AML-193 (cell line): Measurements from ENCODE around the gene CLEC14A.

ENCODE experiments used
- DNase-seq, 2 experiments: peaks; one replicate each; lab custom pipeline; 2025; lab: John Stamatoyannopoulos, UW

The CLEC14A gene, protein sequence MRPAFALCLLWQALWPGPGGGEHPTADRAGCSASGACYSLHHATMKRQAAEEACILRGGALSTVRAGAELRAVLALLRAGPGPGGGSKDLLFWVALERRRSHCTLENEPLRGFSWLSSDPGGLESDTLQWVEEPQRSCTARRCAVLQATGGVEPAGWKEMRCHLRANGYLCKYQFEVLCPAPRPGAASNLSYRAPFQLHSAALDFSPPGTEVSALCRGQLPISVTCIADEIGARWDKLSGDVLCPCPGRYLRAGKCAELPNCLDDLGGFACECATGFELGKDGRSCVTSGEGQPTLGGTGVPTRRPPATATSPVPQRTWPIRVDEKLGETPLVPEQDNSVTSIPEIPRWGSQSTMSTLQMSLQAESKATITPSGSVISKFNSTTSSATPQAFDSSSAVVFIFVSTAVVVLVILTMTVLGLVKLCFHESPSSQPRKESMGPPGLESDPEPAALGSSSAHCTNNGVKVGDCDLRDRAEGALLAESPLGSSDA

DNA sequence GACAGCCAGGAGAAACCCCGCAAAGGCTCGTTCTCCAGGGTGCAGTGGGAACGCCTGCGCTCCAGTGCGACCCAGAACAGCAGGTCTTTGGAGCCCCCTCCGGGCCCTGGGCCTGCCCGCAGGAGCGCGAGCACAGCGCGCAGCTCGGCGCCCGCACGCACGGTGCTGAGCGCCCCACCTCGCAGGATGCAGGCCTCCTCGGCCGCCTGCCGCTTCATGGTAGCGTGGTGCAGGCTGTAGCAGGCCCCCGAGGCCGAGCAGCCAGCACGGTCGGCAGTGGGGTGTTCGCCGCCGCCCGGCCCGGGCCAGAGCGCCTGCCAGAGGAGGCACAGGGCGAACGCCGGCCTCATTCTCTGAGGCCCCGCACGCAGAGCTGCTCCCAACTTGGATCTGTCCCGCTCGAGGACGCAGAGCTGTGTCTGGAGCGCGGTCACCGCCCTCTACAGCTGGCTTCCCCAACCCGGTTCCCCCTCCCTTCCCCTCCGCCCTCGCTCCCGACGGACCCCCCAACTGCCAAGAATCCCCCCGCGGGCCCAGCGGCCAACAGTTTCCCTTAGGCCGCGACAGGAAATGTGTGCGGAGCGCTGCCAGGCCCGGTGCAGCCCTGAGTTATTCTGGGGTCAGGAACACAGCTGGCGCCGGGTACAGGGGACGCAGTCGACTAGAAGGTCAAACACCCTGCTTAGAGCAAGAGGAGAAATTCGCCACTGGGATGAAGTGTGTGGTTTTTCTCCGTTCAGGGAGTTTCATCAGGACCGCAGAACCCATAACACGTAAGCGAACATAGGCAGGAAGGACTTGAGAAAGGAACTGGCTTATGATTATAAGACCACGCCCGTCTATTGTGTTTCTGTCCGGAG, at the start of gene CLEC14A:
Gene CLEC14A, minus strand, starts transcription at position 421 of the 860 bp plus-strand sequence. Its CDS starts 71 bp downstream, at position 350.
- no peak for DNase-seq

DNA sequence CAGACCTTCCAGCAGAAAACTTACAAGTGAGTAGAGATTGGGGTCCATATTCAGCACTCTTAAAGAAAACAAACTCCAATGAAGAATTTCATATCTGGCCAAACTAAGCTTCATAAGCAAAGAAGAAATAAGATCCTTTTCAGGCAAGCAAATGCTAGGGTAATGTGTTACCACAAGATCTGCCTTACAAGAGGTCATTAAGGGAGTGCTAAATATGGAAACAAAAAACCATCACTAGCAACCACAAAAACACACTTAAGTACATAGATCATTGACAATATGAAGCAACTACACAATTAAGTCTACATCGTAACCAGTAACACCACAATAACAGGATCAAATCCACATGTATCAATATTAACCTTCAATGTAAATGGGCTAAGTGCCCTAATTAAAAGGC, 47.1 kb upstream of the CLEC14A start:
- DNase-seq, result no peak

DNA sequence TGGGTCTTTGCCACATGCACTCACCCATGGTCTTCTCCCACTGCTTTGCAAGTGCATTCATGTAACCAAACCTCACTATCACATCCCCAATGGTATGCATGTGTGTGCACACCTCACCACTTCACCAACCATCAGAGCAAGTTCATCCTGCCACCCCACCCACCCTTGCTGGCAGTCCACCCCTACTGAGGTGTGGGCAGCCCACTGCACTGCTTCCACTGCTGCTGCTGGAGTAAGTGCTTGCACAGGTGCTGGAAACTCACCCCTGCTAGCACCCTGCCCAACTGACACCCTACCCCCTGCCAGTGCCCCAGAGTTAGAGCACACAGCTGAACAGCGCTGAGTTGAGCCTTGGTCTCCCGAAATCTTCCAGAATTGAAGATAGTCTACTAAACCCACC, 46.1 kb upstream of the CLEC14A start:
- DNase-seq, result no peak

DNA sequence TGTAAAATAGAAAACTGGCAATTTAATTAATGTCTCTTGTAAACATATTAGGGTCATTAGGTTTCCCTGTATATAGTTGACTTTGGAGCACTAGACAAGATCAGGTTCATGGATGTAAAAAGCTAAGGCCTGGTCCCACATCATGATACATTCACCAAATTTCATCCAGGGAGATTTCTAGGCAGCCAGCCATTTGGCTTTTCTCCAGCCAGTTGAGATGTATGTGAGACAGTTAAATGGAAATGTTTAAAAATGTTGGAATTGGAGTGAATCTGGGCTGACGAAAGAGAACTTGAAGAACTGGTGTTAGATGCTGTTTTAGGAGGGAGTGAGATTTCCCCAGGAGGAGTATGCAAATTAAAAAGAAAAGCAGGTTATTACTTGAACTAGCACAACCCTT, 41.8 kb upstream of the CLEC14A start:
- no peak for DNase-seq

DNA sequence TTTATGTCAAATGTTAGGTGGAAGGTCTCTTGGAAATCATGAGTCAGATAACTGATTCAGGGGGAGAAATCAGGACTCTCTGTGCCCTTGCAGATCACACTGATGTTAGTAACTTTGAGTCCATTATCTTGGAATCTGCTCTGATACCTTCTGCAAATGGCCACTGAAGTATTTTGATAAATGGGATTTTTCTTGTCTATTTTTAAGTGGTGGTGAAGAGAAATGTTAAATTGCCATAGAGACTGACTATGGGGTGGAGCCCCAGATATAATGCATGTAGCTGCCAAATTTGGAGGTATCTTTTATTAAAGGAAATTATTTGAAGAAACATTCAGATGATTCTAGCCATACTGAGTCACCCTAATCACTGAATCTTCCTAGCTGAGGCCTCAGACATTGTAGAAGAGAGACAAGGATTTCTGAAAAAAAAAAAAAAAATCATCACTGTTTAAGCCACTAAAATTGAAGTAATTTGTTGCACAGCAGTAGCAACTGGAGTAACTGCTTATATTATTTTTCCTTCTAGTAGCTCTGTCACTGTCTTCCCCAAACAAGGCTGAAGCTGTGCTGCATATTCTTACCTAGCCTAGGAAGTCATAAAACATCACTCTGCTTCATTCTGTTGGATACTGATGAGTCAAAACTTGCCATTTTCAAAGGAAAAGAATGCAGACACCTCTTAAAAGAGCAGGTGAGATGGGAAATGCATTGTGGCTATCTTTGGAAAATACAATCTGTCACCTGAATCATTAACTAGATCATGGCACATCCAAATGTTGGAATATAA, 36.0 kb upstream of the CLEC14A start:
- no peak for DNase-seq

DNA sequence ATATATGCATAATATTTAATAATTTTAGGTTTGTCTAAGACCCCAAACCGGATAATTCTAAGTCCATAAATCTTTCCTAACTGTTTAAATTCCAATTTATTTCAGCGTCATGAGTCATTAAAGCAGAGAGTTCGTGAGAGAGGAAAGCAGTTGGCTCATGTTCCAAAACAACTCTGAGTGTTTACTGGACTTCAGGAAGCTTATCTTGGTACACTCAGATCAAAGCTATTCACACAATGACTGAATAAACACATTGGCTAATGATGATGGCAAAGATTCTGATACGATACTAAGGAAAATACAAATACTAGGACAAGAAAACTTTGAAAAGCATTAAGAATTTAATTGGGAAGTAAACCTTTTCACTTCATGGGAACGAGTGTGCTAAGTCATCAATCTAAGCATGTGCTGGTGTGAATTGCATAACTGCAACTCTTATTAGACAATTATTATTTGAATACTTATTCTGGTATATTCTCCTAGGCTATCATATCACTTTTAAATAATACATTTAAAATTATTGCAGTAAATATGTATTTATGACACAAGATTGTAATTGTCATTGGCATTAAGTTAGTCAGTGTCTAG, 34.8 kb upstream of the CLEC14A start:
- DNase-seq, result no peak

DNA sequence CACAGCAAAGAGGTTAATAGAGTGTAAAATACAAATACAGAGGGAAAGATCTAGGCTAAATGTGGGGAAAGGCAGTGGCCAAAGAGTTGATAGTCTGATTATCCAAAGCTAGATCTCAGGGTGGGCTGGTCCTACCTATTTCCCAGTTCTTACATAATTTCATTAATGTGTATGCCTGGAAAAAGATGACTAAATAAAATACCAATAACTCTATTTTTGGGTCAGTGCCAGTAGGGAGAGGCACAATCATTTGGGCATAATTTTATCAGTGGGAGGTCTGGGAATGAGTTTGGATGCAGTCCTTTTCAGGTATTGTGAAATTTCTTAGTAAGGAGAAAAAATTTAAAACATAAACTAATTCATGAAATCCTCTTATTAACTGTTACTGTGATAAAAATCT, 30.6 kb upstream of the CLEC14A start:
- no peak for DNase-seq

DNA sequence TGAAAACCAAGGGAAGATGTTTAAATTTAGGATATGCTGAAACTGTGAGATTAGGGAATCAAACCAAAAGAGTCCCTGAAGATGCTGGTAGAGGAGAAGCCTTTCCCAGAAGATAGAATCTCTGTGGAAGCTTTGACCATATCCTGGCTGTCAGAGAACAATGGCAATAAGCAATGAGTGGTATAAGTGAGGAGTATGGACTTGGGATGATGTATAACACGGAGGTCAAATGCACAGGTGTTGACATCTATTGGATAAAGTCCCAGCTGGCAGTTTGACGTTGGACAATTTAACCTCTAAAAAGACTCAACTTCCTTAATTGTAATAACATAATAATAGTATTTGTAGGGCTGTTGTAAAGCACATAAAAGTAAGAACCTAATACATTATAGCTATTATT, 30.1 kb upstream of the CLEC14A start:
- DNase-seq, result no peak

DNA sequence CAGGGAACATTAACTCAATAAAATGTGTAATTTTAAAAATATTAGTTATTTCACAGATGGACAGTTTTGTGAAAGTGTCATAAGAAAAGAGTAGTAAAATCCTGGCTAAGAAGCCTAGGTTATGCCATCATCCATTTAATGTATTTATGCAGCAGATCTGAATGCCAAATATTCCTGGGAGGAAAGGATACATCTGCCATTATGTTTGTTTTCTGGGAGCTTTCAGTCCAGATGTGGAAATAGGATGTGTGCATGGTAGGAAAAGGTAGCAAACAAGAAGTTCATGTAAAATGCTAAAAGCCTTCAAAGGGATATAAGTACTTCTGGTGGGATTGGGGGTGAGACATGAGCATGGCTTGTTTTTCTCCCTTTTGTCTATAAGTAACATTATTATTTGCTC, 27.0 kb upstream of the CLEC14A start:
- no peak for DNase-seq

DNA sequence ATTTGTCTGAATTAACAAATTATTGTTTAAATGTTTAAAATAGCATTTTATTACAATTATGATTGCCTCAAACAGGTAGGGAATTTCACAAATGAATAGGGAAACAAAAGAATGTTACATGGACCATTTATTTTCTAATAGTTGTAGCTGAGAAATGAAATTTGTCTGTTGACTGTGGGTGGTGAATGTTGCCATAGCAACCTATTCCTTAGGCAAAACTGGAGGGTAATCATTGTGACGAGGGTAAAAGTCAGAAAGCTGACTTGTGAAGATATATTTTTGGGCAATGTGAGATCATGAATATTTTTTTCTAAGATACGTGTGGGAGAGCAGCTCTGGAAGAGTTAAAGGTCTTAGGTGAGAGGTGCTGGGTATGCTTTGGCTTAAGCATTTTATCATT, 24.2 kb upstream of the CLEC14A start:
- no peak for DNase-seq

DNA sequence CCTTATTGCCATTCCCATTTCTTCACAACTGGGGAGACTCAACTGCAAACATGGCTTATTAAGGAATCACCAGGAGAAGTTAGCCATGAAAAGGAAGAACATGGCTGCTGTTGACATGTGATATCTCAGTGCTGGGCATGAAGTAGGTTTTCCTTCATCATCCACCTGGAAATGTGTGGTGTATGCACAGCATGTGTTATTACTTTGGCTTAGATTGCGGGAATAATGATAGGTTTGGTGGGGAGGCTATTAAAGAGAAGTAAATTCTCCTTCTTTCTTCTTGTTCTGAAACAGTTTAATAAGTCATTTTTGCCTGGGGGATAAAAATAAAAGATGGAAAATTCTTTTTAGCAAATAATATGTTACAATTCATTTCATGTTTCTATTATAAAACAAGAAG, 23.7 kb upstream of the CLEC14A start:
- DNase-seq, result no peak

DNA sequence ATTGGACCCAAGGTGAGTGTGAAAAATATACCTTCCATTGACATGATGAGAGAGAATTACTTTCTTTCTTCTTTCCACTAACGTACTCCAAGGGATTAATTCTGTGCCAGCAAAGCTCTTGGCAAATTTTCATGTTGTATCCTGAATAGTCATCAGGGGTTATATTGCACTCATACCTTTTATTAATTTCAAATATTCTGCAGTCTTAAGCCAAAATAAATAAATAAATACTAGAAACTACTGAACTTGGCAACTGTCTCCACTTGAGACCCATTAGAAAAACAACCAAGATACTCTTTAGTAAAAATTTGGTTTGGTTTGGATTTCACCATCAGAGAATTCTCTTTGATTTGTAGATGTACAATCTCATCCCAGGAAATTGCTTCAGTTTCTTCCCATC, 22.1 kb upstream of the CLEC14A start:
- no peak for DNase-seq

DNA sequence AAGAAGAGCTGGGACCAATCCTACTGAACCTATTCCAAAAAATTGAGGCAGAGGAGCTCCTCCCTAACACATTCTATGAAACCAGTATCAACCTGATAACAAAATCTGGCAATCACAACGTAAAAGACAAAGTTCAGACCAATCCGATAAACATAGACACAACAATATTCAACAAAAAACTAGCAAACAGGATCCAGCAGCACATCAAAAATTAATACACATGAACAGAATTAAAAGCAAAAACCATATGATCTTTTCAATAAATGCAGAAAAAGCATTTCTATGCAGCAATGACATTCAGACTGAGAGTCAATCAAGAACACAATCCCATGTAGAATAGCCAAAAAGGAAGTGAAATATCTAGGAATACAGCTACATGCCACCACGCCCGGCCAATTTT, 7.0 kb upstream of the CLEC14A start:
- DNase-seq, result no peak

DNA sequence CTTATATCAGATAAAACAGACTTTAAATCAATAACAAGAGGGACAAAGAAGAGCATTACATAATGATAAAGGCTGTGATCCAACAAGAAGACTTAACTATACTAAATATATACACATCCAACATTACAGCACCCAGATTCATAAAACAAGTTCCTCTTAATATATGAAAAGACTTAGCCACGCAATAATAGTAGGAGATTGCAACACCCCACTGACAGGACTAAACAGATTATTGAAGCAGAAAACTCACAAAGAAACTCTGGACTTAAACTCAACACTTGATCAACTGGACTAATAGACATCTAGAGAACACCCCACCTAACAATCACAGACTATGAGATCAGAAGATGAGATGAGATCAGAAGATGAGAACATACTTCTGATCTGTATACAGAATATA, 5.7 kb upstream of the CLEC14A start:
- peak in 1 of 2 experiments; percentile 1 for DNase-seq

DNA sequence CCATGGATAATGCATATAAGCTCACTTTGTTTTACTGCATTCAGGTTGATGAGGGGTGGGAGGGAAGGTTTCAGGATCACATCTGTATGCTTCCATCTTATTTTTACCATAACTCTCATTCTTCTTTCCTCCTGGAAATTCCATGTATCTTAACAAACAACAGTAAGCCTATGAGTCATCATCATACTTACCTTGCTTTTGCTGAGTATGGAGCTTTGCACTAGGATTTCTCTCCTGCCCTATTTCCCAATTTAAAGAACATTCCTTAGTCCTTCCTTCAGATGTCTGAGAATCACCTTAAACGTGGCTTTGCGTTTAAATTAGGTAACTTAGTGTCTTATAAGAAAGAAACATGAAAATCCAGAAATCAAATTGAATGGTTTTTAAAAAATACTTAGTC, 1.6 kb upstream of the CLEC14A start:
- DNase-seq, result no peak

DNA sequence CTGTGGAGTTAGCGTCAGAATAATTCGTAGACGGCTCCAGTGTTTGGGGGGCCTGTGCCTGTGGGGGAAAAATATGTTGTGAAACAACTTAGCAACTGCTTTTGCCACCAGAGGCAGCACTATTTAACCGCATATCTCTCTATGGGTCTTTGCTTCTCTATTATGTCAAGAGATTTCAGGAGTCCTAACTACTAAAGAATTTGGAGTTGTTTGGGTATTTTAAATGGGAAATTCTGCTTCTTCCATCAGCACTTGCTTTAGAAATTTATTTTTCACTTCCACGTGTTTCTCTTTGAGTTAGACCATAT, 594 bp upstream of the CLEC14A start:
- DNase-seq, result no peak

DNA sequence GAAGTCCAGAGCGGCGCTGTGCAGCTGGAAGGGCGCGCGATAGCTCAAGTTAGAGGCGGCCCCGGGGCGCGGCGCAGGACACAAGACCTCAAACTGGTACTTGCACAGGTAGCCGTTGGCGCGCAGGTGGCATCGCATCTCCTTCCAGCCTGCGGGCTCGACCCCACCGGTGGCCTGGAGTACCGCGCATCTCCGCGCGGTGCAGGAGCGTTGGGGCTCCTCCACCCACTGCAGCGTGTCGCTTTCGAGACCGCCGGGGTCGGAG, 553 bp downstream of the CLEC14A start:
- DNase-seq, result no peak

DNA sequence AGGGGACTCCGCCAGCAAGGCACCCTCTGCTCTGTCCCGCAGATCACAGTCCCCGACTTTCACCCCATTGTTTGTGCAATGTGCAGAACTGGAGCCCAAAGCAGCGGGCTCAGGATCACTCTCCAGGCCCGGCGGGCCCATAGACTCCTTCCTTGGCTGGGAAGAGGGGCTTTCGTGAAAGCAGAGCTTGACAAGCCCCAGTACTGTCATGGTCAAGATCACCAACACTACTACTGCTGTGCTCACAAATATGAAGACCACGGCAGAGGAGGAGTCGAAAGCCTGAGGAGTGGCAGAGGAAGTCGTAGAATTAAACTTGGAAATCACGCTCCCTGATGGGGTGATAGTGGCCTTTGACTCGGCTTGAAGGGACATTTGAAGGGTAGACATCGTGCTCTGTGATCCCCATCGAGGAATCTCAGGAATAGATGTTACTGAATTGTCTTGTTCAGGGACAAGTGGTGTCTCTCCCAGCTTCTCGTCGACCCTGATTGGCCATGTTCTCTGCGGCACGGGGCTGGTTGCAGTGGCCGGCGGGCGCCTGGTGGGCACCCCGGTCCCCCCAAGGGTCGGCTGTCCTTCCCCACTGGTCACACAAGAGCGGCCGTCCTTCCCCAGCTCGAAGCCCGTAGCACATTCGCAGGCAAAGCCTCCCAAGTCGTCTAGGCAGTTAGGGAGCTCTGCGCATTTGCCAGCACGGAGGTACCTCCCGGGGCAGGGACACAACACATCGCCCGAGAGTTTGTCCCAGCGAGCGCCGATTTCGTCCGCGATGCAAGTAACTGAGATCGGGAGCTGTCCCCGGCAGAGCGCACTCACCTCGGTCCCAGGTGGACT, 1.1 kb downstream of the CLEC14A start:
- no peak for DNase-seq

DNA sequence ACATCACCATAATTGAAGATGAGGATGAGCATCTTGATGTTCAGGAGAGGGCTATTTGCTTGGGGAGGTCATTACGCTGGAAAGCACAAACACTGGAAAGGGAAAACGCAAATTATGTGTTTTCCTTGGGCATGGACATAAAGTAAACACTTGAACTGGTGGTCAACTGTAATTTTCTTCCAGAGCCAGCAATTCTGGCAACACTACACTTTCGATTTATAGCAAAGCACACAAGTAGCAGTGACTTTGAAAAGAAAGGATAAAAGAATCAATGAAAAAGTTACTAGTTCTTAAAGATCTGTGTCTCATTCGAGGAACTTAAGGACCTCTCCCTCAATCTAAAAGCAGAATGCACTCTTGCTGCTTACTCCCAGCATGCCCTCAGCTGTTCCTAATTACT, 2.2 kb downstream of the CLEC14A start:
- no peak for DNase-seq

DNA sequence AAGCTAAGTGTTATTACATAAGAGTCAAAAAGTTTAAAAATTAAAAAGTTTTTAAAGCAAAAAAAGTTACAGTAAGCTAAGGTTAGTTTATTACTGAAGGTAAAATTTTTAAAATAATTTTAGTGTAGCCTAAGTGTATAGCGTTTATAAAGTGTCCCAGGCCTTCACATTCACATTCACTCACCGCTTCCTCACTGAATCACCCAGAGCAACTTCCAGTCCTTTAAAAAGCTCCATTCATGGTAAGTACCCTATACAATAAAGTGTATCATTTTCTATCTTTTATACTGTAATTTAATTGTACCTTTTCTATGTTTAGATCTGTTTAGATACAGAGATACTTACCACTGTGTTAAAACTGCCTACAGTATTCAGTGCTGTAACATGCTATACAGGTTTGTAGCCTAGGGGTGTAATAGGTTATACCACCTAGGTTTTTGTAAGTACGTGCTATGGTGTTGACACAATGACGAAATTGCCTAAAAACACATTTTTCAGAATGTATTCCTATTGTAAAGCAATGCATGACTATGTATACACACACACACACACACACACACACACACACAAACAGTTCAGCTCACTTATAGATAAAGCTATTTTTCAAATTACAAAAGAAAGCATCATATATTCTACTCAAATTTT, 3.7 kb downstream of the CLEC14A start:
- DNase-seq, result no peak

DNA sequence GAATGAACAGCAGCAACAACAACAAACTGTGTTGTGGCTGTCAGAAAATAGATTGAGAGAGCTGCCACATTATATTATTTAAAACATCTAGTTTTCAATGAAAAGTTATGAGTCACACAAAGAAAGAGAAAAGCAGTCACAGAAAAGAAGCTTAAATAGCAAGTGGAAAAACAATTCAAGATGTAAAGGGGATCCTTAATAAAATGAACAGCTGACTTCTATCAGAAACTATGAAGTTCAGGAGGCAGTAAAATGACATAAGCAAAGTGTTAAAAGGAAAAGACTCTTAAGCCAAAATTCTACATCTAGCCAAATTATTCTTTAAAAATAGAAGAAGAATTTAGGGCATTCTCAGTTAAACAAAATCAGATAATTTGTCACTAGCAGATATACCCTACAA, 5.6 kb downstream of the CLEC14A start:
- no peak for DNase-seq
